SK-N-SH (cell line): ENCODE measurements around the gene SQOR. TPM values are rescaled to one million over a fixed set of nuclear protein-coding genes. Genes with fewer than 3 reads are reported as not detected.

Experiments used
- CTCF ChIA-PET: fragments of 300-600, 350-600 bp; formaldehyde crosslinking; extraction: SDS; loops from one replicate; lab custom pipeline; 2021; lab: Yijun Ruan, JAX
- POLR2A ChIA-PET: fragments of 350-600 bp; sonication (Branson Sonifier 250); formaldehyde crosslinking; extraction: SDS; loops from one replicate; lab custom pipeline; 2020; ENCODE audit warnings: antibody characterized with exemption, inconsistent platforms; lab: Yijun Ruan, JAX
- DNase-seq: peaks from one replicate; pipeline ENCODE4 v3.0.0; 2012
- H2AFZ ChIP-seq: fragments of 200-600 bp; sonication (generic); 2 replicates; pipeline ENCODE4 v1.8.1; 2016; ENCODE audit warnings: antibody characterized with exemption, mild to moderate bottlenecking, low read depth
- H3F3A ChIP-seq: fragments of 200-600 bp; sonication (generic); replicated peaks from 2 replicates; pipeline ENCODE3; 2016; ENCODE audit warnings: antibody characterized with exemption, mild to moderate bottlenecking; ENCODE audit not compliant: insufficient read depth
- H3K27ac ChIP-seq, 2 experiments: fragments of 200-500 bp in 1 of 2; fragments of 200-600 bp in 1 of 2; sonication (Bioruptor generic) in 1 of 2; sonication (generic), shearing (Covaris generic) in 1 of 2; 2 replicates each; pipeline versions ENCODE4 v1.5.1 to v1.6.1; 2014 to 2016; ENCODE audit warnings: low read depth in 2 of 2, inconsistent platforms in 1 of 2, low read length in 1 of 2, mild to moderate bottlenecking in 1 of 2, mixed read lengths in 1 of 2
- H3K27me3 ChIP-seq: fragments of 200-600 bp; sonication (generic), shearing (Covaris generic); 2 replicates; pipeline ENCODE4 v1.6.1; 2016; ENCODE audit warnings: mixed run types; ENCODE audit not compliant: insufficient read depth
- H3K36me3 ChIP-seq, 2 experiments: fragments of 200-500 bp in 1 of 2; fragments of 200-600 bp in 1 of 2; sonication (Bioruptor generic) in 1 of 2; sonication (generic) in 1 of 2; replicated peaks in 1 of 2; 2 replicates each; pipeline versions ENCODE3 to v1.5.1; 2014 to 2016; ENCODE audit warnings: low read length in 1 of 2, mild to moderate bottlenecking in 1 of 2; ENCODE audit not compliant: insufficient read depth in 2 of 2, control insufficient read depth in 1 of 2
- H3K4me1 ChIP-seq, 2 experiments: fragments of 200-500 bp in 1 of 2; fragments of 200-600 bp in 1 of 2; sonication (Bioruptor generic) in 1 of 2; sonication (generic), shearing (Covaris generic) in 1 of 2; 2 replicates each; pipeline versions ENCODE4 v1.5.1 to v1.6.1; 2014 to 2016; ENCODE audit warnings: low read depth in 1 of 2, low read length in 1 of 2, mixed run types in 1 of 2; ENCODE audit not compliant: insufficient read depth in 2 of 2, control insufficient read depth in 1 of 2
- H3K4me2 ChIP-seq: fragments of 200-600 bp; sonication (generic), shearing (Covaris generic); 2 replicates; pipeline ENCODE4 v1.6.1; 2017; ENCODE audit warnings: mixed run types
- H3K4me3 ChIP-seq, 2 experiments: fragments of 200-500 bp in 1 of 2; fragments of 200-600 bp in 1 of 2; sonication (Bioruptor generic) in 1 of 2; sonication (generic), shearing (Covaris generic) in 1 of 2; 2 replicates each; pipeline versions ENCODE4 v1.5.1 to v1.8.1; 2014 to 2016; ENCODE audit warnings: low read depth in 2 of 2, inconsistent platforms in 1 of 2, low read length in 1 of 2, mild to moderate bottlenecking in 1 of 2, mixed read lengths in 1 of 2, moderate library complexity in 1 of 2
- H3K79me2 ChIP-seq: fragments of 200-600 bp; sonication (generic); 2 replicates; pipeline ENCODE4 v1.8.1; 2017; ENCODE audit warnings: mild to moderate bottlenecking; ENCODE audit not compliant: insufficient read depth
- H3K9ac ChIP-seq: fragments of 200-600 bp; sonication (generic); 2 replicates; pipeline ENCODE4 v1.6.1; 2017; ENCODE audit warnings: mixed run types
- H3K9me2 ChIP-seq: fragments of 200-600 bp; sonication (generic); 2 replicates; pipeline ENCODE4 v1.6.1; 2017; ENCODE audit warnings: mixed run types
- H3K9me3 ChIP-seq: fragments of 200-600 bp; sonication (generic); 2 replicates; pipeline ENCODE4 v1.6.1; 2017; ENCODE audit warnings: mixed run types, mild to moderate bottlenecking, moderate library complexity
- H4K20me1 ChIP-seq: fragments of 200-600 bp; sonication (generic); 2 replicates; pipeline ENCODE4 v1.6.1; 2017; ENCODE audit warnings: mild to moderate bottlenecking, mixed run types; ENCODE audit not compliant: insufficient read depth
- ELF1 ChIP-seq: IDR thresholded peaks from 2 replicates; pipeline ENCODE4 v1.4.0; 2012
- EZH2phosphoT487 ChIP-seq: fragments of 200-600 bp; sonication (generic); IDR thresholded peaks from 2 replicates; pipeline ENCODE4 v1.6.1; 2017; ENCODE audit warnings: low read depth, mixed run types, mild to moderate bottlenecking, antibody characterized with exemption, moderate library complexity, borderline replicate concordance
- FOXM1 ChIP-seq: IDR thresholded peaks from 2 replicates; pipeline ENCODE4 v1.4.0; 2012; ENCODE audit warnings: low read depth, mild to moderate bottlenecking
- GABPA ChIP-seq: IDR thresholded peaks from 2 replicates; pipeline ENCODE4 v1.4.0; 2012; ENCODE audit warnings: low read depth, mild to moderate bottlenecking
- MEF2A ChIP-seq: IDR thresholded peaks from 2 replicates; pipeline ENCODE4 v1.4.0; 2012; ENCODE audit warnings: low read depth, borderline replicate concordance
- POLR2AphosphoS5 ChIP-seq: IDR thresholded peaks from 2 replicates; pipeline ENCODE4 v1.6.1; 2012; ENCODE audit warnings: low read depth, low read length
- RAD21 ChIP-seq: IDR thresholded peaks from 2 replicates; pipeline ENCODE4 v1.6.1; 2012; ENCODE audit warnings: mild to moderate bottlenecking, low read length
- REST ChIP-seq: IDR thresholded peaks from 2 replicates; pipeline ENCODE4 v1.6.1; 2012; ENCODE audit warnings: mild to moderate bottlenecking, low read depth, low read length, moderate library complexity
- RXRA ChIP-seq: IDR thresholded peaks from 2 replicates; pipeline ENCODE4 v1.4.0; 2012; ENCODE audit warnings: low read depth, mild to moderate bottlenecking, borderline replicate concordance
- TAF1 ChIP-seq: IDR thresholded peaks from 2 replicates; pipeline ENCODE4 v1.6.1; 2012; ENCODE audit warnings: low read depth, mild to moderate bottlenecking, low read length, moderate library complexity, borderline replicate concordance
- YY1 ChIP-seq: IDR thresholded peaks from 2 replicates; pipeline ENCODE4 v1.4.0; 2012; ENCODE audit warnings: low read depth, mild to moderate bottlenecking
- WGBS: methylation state at CpG from one replicate; pipeline ENCODE4 v1.1.6; 2017; ENCODE audit warnings: low lambda C conversion rate; 5-methylcytosine and 5-hydroxymethylcytosine counted together
- polyA plus RNA-seq, 3 experiments: library from polyadenylated mRNA; depleted of rRNA; stranded (reverse); fragments of >200 nt; gene quantifications; 2 replicates each; pipeline ENCODE4 v1.2.3, GENCODE V29; 2012
- TF ChIP-seq, protein P1 (sequence below): IDR thresholded peaks from 2 replicates; pipeline ENCODE4 v1.4.0; 2012; ENCODE audit warnings: low read depth, borderline replicate concordance
- TF ChIP-seq, protein P2 (sequence below): fragments of 150-350 bp; IDR thresholded peaks from 2 replicates; pipeline ENCODE4 v1.6.1; 2016; ENCODE audit warnings: mild to moderate bottlenecking, low read depth, low read length
- TF ChIP-seq, protein P3 (sequence below): IDR thresholded peaks from 2 replicates; pipeline ENCODE4; 2012

The SQOR gene
- polyA plus RNA-seq, 1 of the 3 experiments (the other 2 are of a cell fraction) = 7.8 TPM

DNA sequence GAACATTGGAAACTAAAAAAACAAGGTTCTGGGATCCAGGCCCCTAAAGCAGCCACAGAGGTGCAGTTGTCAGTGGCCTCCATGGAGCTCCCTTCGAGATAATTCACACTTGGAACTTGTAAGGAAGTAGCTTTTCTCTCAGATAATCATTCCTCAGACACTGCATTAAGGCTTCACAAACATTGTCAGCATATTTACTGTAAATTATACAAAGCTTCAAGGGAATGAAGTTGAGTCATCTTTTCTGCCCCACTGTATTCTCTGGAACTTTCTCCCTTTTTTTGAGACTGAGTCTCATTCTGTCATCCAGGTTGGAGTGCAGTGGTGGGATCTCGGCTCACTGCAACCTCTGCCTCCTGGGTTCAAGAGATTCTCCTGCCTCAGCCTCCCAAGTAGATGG, 40.5 kb upstream of the SQOR start:
- Histone ChIP-seq H3K27me3 (no peaks in the 10 kb centered on the region), H3K4me2 (no peak overlapping the region), H3K27ac (no peak overlapping the region), H3K79me2 (peaks cover 77% of the 10 kb centered on the region), H3K9ac (no peak overlapping the region), H3K9me3 (no peaks in the 10 kb centered on the region), H2AFZ (no peak overlapping the region), H3K4me1 (peaks cover 7 to 9% of the 10 kb centered on the region in 2 experiments; a peak in 3 of 4 replicates), H3F3A (no peaks in the 10 kb centered on the region), H3K4me3 (no peak overlapping the region), H3K9me2 (no peaks in the 10 kb centered on the region), H3K36me3 (peaks cover 0 to 41% of the 10 kb centered on the region in 2 experiments), H4K20me1 (no peaks in the 10 kb centered on the region)
- DNase-seq = no peak
- WGBS = 92% methylated on average over 2 of the region's 2 CpGs
- no peak for TF ChIP-seq RXRA
- TF ChIP-seq FOXM1 = no peak
- no peak for TF ChIP-seq ELF1
- TF ChIP-seq, protein P1, sequence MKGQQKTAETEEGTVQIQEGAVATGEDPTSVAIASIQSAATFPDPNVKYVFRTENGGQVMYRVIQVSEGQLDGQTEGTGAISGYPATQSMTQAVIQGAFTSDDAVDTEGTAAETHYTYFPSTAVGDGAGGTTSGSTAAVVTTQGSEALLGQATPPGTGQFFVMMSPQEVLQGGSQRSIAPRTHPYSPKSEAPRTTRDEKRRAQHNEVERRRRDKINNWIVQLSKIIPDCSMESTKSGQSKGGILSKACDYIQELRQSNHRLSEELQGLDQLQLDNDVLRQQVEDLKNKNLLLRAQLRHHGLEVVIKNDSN = no peak
- TF ChIP-seq EZH2phosphoT487 = no peak
- TF ChIP-seq YY1 = no peak
- TF ChIP-seq, protein P2, sequence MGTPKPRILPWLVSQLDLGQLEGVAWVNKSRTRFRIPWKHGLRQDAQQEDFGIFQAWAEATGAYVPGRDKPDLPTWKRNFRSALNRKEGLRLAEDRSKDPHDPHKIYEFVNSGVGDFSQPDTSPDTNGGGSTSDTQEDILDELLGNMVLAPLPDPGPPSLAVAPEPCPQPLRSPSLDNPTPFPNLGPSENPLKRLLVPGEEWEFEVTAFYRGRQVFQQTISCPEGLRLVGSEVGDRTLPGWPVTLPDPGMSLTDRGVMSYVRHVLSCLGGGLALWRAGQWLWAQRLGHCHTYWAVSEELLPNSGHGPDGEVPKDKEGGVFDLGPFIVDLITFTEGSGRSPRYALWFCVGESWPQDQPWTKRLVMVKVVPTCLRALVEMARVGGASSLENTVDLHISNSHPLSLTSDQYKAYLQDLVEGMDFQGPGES = no peak
- no peak for TF ChIP-seq REST
- no peak for TF ChIP-seq TAF1
- no peak for TF ChIP-seq GABPA
- TF ChIP-seq, protein P3, sequence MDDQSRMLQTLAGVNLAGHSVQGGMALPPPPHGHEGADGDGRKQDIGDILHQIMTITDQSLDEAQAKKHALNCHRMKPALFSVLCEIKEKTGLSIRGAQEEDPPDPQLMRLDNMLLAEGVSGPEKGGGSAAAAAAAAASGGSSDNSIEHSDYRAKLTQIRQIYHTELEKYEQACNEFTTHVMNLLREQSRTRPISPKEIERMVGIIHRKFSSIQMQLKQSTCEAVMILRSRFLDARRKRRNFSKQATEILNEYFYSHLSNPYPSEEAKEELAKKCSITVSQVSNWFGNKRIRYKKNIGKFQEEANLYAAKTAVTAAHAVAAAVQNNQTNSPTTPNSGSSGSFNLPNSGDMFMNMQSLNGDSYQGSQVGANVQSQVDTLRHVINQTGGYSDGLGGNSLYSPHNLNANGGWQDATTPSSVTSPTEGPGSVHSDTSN = no peak
- no peak for TF ChIP-seq RAD21
- TF ChIP-seq MEF2A = no peak
- no peak for TF ChIP-seq POLR2AphosphoS5
- POLR2A ChIA-PET = no interaction called here
- CTCF ChIA-PET = interaction anchor here (1.0 to 3.6 kb wide), 5 partner anchors 17 to 152 kb away, joined by 3 to 16 read pairs (median 5); no protein-coding TSS in a partner anchor
